ENCODE results near the gene PDCD1.
"Not testable (repeated sequence)": the region's sequence is repeated elsewhere in the genome, so short reads cannot be mapped to it uniquely, and the experiment has no call there.

The PDCD1 gene

GRCh38 chr2:241808721-241809382, 49.8 kb downstream of the PDCD1 start, which contains the start of gene NEU4:
Gene NEU4, plus strand, starts transcription at chr2:241809193. Its CDS starts 5,292 bp downstream, at chr2:241814485.
- Histone ChIP-seq H3K36me3 (ENCODE audit: control insufficient read depth in 2 of 2, insufficient read depth in 1 of 2, low read length in 2 of 2) (no peaks in the 10 kb centered on the region), H3K4me1 (ENCODE audit: control insufficient read depth, insufficient read depth, low read length) (no peaks in the 10 kb centered on the region), H3K9me3 (ENCODE audit: control insufficient read depth, insufficient read depth, low read depth, low read length) (no peaks in the 10 kb centered on the region), H3K4me3 (ENCODE audit: low read depth, low read length) (no peak within 1 kb of the TSS), H3K27ac (ENCODE audit: extremely low read depth, low read depth, low read length) (no peak within 1 kb of the TSS)
- ChIA-PET POLR2A (no interaction called here), CTCF (no interaction called here)
- TF ChIP-seq ZNF501 (tag by site-specific recombination; IDR thresholded peaks at IDR 0.05): no peak
- TF ChIP-seq WT1 (tag by site-specific recombination; IDR thresholded peaks at IDR 0.05): no peak
- TF ChIP-seq ZNF645 (tag by site-specific recombination; IDR thresholded peaks at IDR 0.05): no peak
- TF ChIP-seq REPIN1 (tag by site-specific recombination; IDR thresholded peaks at IDR 0.05; ENCODE audit: low read depth): no peak
- TF ChIP-seq REST (tag by site-specific recombination; IDR thresholded peaks at IDR 0.05): no peak
- no peak for TF ChIP-seq SALL2 (tag by site-specific recombination; IDR thresholded peaks at IDR 0.05; ENCODE audit: borderline replicate concordance)
- no peak for TF ChIP-seq ZNF518A (tag by site-specific recombination; conservative IDR thresholded peaks at IDR 0.05; ENCODE audit: low read depth)

- H3K4me3 ChIP-seq (ENCODE audit: low read depth, low read length): no peak overlapping the region
- no peak for TF ChIP-seq ZFHX2 (tag by site-specific recombination; conservative IDR thresholded peaks at IDR 0.05)
- no peaks in the 10 kb centered on the region for H3K4me1 ChIP-seq (ENCODE audit: control insufficient read depth, insufficient read depth, low read length)
- no peaks in the 10 kb centered on the region for H3K36me3 ChIP-seq (ENCODE audit: control insufficient read depth in 2 of 2, insufficient read depth in 1 of 2, low read length in 2 of 2)
- no peaks in the 10 kb centered on the region for H3K9me3 ChIP-seq (ENCODE audit: control insufficient read depth, insufficient read depth, low read depth, low read length)
- CTCF ChIA-PET: no interaction called here
- no peak overlapping the region for H3K27ac ChIP-seq (ENCODE audit: extremely low read depth, low read depth, low read length)
- POLR2A ChIA-PET: no interaction called here
Observed at GRCh38 chr2:241808051-241808720, 50.5 kb downstream of the PDCD1 start.

DNA sequence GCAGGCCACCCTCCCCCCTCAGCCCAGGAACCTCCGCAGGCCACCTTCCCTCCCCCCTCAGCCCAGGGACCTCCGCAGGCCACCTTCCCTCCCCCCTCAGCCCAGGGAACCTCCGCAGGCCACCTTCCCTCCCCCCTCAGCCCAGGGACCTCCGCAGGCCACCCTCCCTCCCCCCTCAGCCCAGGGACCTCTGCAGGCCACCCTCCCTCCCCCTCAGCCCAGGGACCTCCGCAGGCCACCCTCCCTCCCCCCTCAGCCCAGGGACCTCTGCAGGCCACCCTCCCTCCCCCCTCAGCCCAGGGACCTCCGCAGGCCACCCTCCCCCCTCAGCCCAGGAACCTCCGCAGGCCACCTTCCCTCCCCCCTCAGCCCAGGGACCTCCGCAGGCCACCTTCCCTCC, 52.5 kb downstream of the PDCD1 start:
- H3K4me1 ChIP-seq (ENCODE audit: control insufficient read depth, insufficient read depth, low read length); H3K27ac ChIP-seq (ENCODE audit: extremely low read depth, low read depth, low read length); CTCF ChIA-PET; H3K36me3 ChIP-seq (ENCODE audit: control insufficient read depth in 2 of 2, insufficient read depth in 1 of 2, low read length in 2 of 2); H3K4me3 ChIP-seq (ENCODE audit: low read depth, low read length); H3K9me3 ChIP-seq (ENCODE audit: control insufficient read depth, insufficient read depth, low read depth, low read length); POLR2A ChIA-PET: not testable (repeated sequence)

All from HEK293 (cell line).